ENCODE measurements around the gene FMN1. TPM values are rescaled to one million over a fixed set of nuclear protein-coding genes. Genes with fewer than 3 reads are reported as not detected.

Gene FMN1
- total and polyA plus RNA-seq, 2 of the 13 experiments (the other 11 are each of a cell fraction or from before 2014, with no cell fraction given), result 0.20 to 0.60 TPM

- POLR2A ChIA-PET, result no interaction called here
- BruUV-seq (replicated peaks), result no TSS peak
Observed at GRCh38 chr15:33183334-33183733, 11.2 kb downstream of the FMN1 start.

More at GRCh38 chr15:33183334-33183733, 11.2 kb downstream of the FMN1 start:
- Histone ChIP-seq H3K4me3 (replicated peaks in 1 of 3; ENCODE audit: insufficient read depth in 1 of 3, low read depth in 2 of 3, low read length in 3 of 3) (no peak overlapping the region), H3K27ac (ENCODE audit: extremely low read length, insufficient read depth, low read length) (no peak overlapping the region), H4K20me1 (ENCODE audit: insufficient read depth, low read length) (no peaks in the 10 kb centered on the region), H3K79me2 (ENCODE audit: insufficient read depth, low read length) (no peaks in the 10 kb centered on the region), H3K4me2 (ENCODE audit: low read depth, low read length) (no peak overlapping the region), H3K4me1 (ENCODE audit: insufficient read depth, low read length) (no peaks in the 10 kb centered on the region), H3K9ac (ENCODE audit: insufficient read depth, low read depth, low read length) (no peak overlapping the region), H3K36me3 (replicated peaks in 1 of 2; ENCODE audit: control insufficient read depth in 1 of 2, insufficient read depth in 2 of 2, low read length in 2 of 2) (no peaks in the 10 kb centered on the region), H3K9me3 (ENCODE audit: low read length) (no peaks in the 10 kb centered on the region), H2AFZ (ENCODE audit: low read length) (no peak overlapping the region), H3K27me3 (ENCODE audit: control insufficient read depth in 1 of 2, insufficient read depth in 2 of 2, low read length in 2 of 2) (no peaks in the 10 kb centered on the region)
- DNase-seq (ENCODE audit: low spot score) (no peak), FAIRE-seq (no peak), ATAC-seq (no peak)
- no peak for TF ChIP-seq MAFF (IDR thresholded peaks at IDR 0.05; ENCODE audit: low read depth, low read length)
- TF ChIP-seq CERS6 (CRISPR knock-in tag; IDR thresholded peaks at IDR 0.05), result no peak
- no peak for TF ChIP-seq ZNF24 (IDR thresholded peaks at IDR 0.05)
- no peak for TF ChIP-seq PHF8 (CRISPR knock-in tag; IDR thresholded peaks at IDR 0.05)
- TF ChIP-seq IKZF5 (CRISPR knock-in tag; IDR thresholded peaks at IDR 0.05), result no peak
- no peak for TF ChIP-seq POGK (CRISPR knock-in tag; conservative IDR thresholded peaks at IDR 0.05)
- no peak for TF ChIP-seq ZNF121 (CRISPR knock-in tag; IDR thresholded peaks at IDR 0.05)
- no peak for TF ChIP-seq KLF11 (CRISPR knock-in tag; IDR thresholded peaks at IDR 0.05)
- no peak for TF ChIP-seq ZSCAN25 (CRISPR knock-in tag; IDR thresholded peaks at IDR 0.05)
- CTCF ChIA-PET (ENCODE audit: low intra/inter-chr PET ratio, low total read pairs), result no interaction called here
- in situ Hi-C loops (cut with HindIII; ENCODE audit: extremely low pct_ligation_motif_present, low pct_unique_long_range_greater_than_20kb) (no loop called here), intact Hi-C loops (cut with micrococcal nuclease; ENCODE audit: unreplicated experiment) (no loop called here)
- 32% methylated on average over 3 of the region's 3 CpGs for WGBS (ENCODE audit: low lambda C conversion rate)

Data from HepG2 (cell line).